ENCODE results near the gene FGF4.
"Not testable (repeated sequence)": the region's sequence is repeated elsewhere in the genome, so short reads cannot be mapped to it uniquely, and the experiment has no call there.

FGF4 gene

GRCh38 chr11:69765498-69765995 lies 9.6 kb downstream of the FGF4 start:
- no peak for DNase-seq

GRCh38 chr11:69764918-69765317 lies 10.2 kb downstream of the FGF4 start:
- not testable (repeated sequence) for DNase-seq

- DNase-seq, result no peak
These were observed 14.8 kb downstream of the FGF4 start for GRCh38 chr11:69760319-69760718.

GRCh38 chr11:69752890-69753289 lies 22.3 kb downstream of the FGF4 start:
- no peak for DNase-seq

- DNase-seq, result no peak
These were observed 24.1 kb downstream of the FGF4 start for GRCh38 chr11:69750875-69751597.

- DNase-seq, result no peak
These were observed 24.9 kb downstream of the FGF4 start for GRCh38 chr11:69750108-69750850.

- DNase-seq, result no peak
These were observed 26.5 kb downstream of the FGF4 start for GRCh38 chr11:69748637-69749036.

- no peak for DNase-seq
These were observed 28.1 kb downstream of the FGF4 start for GRCh38 chr11:69746752-69747742.

- DNase-seq, result no peak
These were observed 29.0 kb downstream of the FGF4 start for GRCh38 chr11:69746140-69746539.

- DNase-seq, result no peak
These were observed 29.9 kb downstream of the FGF4 start for GRCh38 chr11:69745201-69745600.

- DNase-seq, result no peak
These were observed 30.7 kb downstream of the FGF4 start for GRCh38 chr11:69744435-69744834.

- no peak for DNase-seq
These were observed 40.3 kb downstream of the FGF4 start for GRCh38 chr11:69734841-69735240.

GRCh38 chr11:69734367-69734766 lies 40.8 kb downstream of the FGF4 start:
- no peak for DNase-seq

- no peak for DNase-seq
These were observed 42.2 kb downstream of the FGF4 start for GRCh38 chr11:69732910-69733309.

GRCh38 chr11:69731110-69731509 lies 44.0 kb downstream of the FGF4 start:
- DNase-seq, result no peak

- DNase-seq, result no peak
These were observed 44.6 kb downstream of the FGF4 start for GRCh38 chr11:69730500-69730899.

GRCh38 chr11:69729252-69729651 lies 45.9 kb downstream of the FGF4 start:
- DNase-seq, result no peak

- DNase-seq, result no peak
These were observed 47.9 kb downstream of the FGF4 start for GRCh38 chr11:69727266-69727665.

- DNase-seq, result no peak
These were observed 48.7 kb downstream of the FGF4 start for GRCh38 chr11:69726481-69726880.

- no peak for DNase-seq
These were observed 49.1 kb downstream of the FGF4 start for GRCh38 chr11:69726019-69726418.

GRCh38 chr11:69721745-69722144 lies 53.4 kb downstream of the FGF4 start:
- DNase-seq, result no peak

- DNase-seq, result no peak
These were observed 54.0 kb downstream of the FGF4 start for GRCh38 chr11:69721106-69721505.
